Fibroblast of lung (primary cell): ENCODE measurements around the gene NAGPA. TPM values are rescaled to one million over a fixed set of nuclear protein-coding genes. Genes with fewer than 3 reads are reported as not detected.

Experiments
- DNase-seq, 2 donors: peaks; one replicate each; pipeline versions ENCODE4 v3.0.0 to v3.0.0-alpha.2; 2010; ENCODE audit warnings: low read depth in 2 of 2
- H2AFZ ChIP-seq: 2 replicates; pipeline ENCODE4 v1.5.1; 2012; ENCODE audit warnings: low read length, control low read depth, inconsistent platforms
- H3K27ac ChIP-seq: 2 replicates; pipeline ENCODE4 v1.5.1; 2011; ENCODE audit warnings: low read length, control low read depth; ENCODE audit not compliant: insufficient read depth
- H3K27me3 ChIP-seq: 2 replicates; pipeline ENCODE4 v1.5.1; 2011; ENCODE audit warnings: mild to moderate bottlenecking, low read length; ENCODE audit not compliant: control insufficient read depth, insufficient read depth
- H3K36me3 ChIP-seq: 2 replicates; pipeline ENCODE4 v1.5.1; 2011; ENCODE audit warnings: low read length; ENCODE audit not compliant: control insufficient read depth, insufficient read depth
- H3K4me1 ChIP-seq: 2 replicates; pipeline ENCODE4 v1.5.1; 2011; ENCODE audit warnings: low read length; ENCODE audit not compliant: control insufficient read depth, insufficient read depth; ENCODE audit errors: extremely low read depth
- H3K4me2 ChIP-seq: 2 replicates; pipeline ENCODE4 v1.5.1; 2011; ENCODE audit warnings: low read length, control low read depth; ENCODE audit not compliant: insufficient read depth; ENCODE audit errors: extremely low read depth
- H3K4me3 ChIP-seq, 4 experiments: fragments of 200-600 bp in 1 of 4; sonication (generic) in 1 of 4; replicated peaks in 1 of 4; 2 replicates each; pipeline ENCODE4 v1.5.1; 2011 to 2016; ENCODE audit warnings: low read length in 4 of 4, low read depth in 3 of 4, mild to moderate bottlenecking in 3 of 4, control low read depth in 2 of 4, inconsistent platforms in 1 of 4, mixed read lengths in 1 of 4; ENCODE audit not compliant: insufficient read depth in 1 of 4; ENCODE audit errors: control extremely low read depth in 1 of 4
- H3K79me2 ChIP-seq: 2 replicates; pipeline ENCODE4 v1.5.1; 2012; ENCODE audit warnings: mild to moderate bottlenecking, low read length, inconsistent platforms; ENCODE audit not compliant: control insufficient read depth, insufficient read depth
- H3K9ac ChIP-seq: 2 replicates; pipeline ENCODE4 v1.5.1; 2011; ENCODE audit warnings: mild to moderate bottlenecking, low read length, control low read depth; ENCODE audit not compliant: insufficient read depth
- H3K9me3 ChIP-seq: 2 replicates; pipeline ENCODE4 v1.5.1; 2012; ENCODE audit warnings: low read depth, low read length; ENCODE audit not compliant: control insufficient read depth, insufficient read depth
- H4K20me1 ChIP-seq: 2 replicates; pipeline ENCODE4 v1.5.1; 2011; ENCODE audit warnings: low read length; ENCODE audit not compliant: control insufficient read depth, insufficient read depth; ENCODE audit errors: extremely low read depth
- EZH2 ChIP-seq: IDR thresholded peaks from 2 replicates; pipeline ENCODE4 v1.5.1; 2012; ENCODE audit warnings: low read length, control low read depth, mild to moderate bottlenecking; ENCODE audit errors: missing control alignments
- polyA plus RNA-seq, 2 donors: library from polyadenylated mRNA; depleted of rRNA in 1 of 2; stranded (reverse) in 1 of 2; unstranded in 1 of 2; fragments of >200 nt; gene quantifications; 2 replicates each; pipeline ENCODE4 v1.2.1, GENCODE V29; 2011 to 2012; ENCODE audit warnings: missing spikeins in 1 of 2
- total RNA-seq: library from RNA; depleted of rRNA; stranded (reverse); fragments of >200 nt; gene quantifications from 2 replicates; pipeline ENCODE4 v1.2.1, GENCODE V29; 2014
- TF ChIP-seq, protein P1 (sequence below), 2 donors: IDR thresholded peaks in 1 of 2; conservative IDR thresholded peaks in 1 of 2; 1 replicate in 1 of 2; 2 replicates in 1 of 2; pipeline ENCODE4 v1.5.1; 2011 to 2012; ENCODE audit warnings: low read length in 2 of 2, control low read depth in 1 of 2, inconsistent platforms in 1 of 2, low read depth in 1 of 2, mild to moderate bottlenecking in 1 of 2

Gene NAGPA
- total and polyA plus RNA-seq, 2 donors (not counting 1 experiment from before 2014, with no cell fraction given) = 9.7 to 17.7 TPM

DNA sequence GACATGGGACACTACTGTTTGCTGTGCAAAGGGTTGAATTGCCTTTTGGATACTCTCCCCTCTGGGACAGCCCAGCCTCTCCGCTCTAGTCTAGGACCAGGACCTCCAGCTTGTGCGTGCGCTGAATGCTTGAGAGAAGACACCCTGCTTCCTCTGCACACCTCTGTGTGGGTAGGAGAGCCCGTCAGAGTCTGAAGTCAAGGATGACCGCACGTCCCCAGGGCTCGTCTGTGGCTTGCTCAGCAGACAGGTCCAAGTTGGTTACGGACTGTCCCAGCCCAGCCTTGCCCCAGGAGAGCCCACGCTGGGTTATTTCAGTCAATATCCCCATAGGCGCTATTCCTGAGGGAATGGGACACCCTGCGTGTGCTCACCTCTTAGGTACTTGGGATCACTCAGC, 28.3 kb upstream of the NAGPA start:
- H4K20me1 ChIP-seq = no peaks in the 10 kb centered on the region
- H3K9me3 ChIP-seq = no peaks in the 10 kb centered on the region
- no peak overlapping the region for H2AFZ ChIP-seq
- no peak for DNase-seq
- no peaks in the 10 kb centered on the region for H3K4me1 ChIP-seq
- TF ChIP-seq EZH2 = no peak
- TF ChIP-seq, protein P1, sequence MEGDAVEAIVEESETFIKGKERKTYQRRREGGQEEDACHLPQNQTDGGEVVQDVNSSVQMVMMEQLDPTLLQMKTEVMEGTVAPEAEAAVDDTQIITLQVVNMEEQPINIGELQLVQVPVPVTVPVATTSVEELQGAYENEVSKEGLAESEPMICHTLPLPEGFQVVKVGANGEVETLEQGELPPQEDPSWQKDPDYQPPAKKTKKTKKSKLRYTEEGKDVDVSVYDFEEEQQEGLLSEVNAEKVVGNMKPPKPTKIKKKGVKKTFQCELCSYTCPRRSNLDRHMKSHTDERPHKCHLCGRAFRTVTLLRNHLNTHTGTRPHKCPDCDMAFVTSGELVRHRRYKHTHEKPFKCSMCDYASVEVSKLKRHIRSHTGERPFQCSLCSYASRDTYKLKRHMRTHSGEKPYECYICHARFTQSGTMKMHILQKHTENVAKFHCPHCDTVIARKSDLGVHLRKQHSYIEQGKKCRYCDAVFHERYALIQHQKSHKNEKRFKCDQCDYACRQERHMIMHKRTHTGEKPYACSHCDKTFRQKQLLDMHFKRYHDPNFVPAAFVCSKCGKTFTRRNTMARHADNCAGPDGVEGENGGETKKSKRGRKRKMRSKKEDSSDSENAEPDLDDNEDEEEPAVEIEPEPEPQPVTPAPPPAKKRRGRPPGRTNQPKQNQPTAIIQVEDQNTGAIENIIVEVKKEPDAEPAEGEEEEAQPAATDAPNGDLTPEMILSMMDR (conservative IDR thresholded peaks at IDR 0.05 in 1 of 2, IDR thresholded peaks at IDR 0.05 in 1 of 2; ENCODE audit: low read depth in 1 of 2, low read length in 2 of 2) = no peak
- H3K9ac ChIP-seq = no peak overlapping the region
- H3K36me3 ChIP-seq = no peaks in the 10 kb centered on the region
- H3K27ac ChIP-seq = no peak overlapping the region
- H3K27me3 ChIP-seq = peaks cover 12% of the 10 kb centered on the region
- H3K79me2 ChIP-seq = no peaks in the 10 kb centered on the region
- H3K4me3 ChIP-seq = no peak overlapping the region
- H3K4me2 ChIP-seq = no peak overlapping the region

DNA sequence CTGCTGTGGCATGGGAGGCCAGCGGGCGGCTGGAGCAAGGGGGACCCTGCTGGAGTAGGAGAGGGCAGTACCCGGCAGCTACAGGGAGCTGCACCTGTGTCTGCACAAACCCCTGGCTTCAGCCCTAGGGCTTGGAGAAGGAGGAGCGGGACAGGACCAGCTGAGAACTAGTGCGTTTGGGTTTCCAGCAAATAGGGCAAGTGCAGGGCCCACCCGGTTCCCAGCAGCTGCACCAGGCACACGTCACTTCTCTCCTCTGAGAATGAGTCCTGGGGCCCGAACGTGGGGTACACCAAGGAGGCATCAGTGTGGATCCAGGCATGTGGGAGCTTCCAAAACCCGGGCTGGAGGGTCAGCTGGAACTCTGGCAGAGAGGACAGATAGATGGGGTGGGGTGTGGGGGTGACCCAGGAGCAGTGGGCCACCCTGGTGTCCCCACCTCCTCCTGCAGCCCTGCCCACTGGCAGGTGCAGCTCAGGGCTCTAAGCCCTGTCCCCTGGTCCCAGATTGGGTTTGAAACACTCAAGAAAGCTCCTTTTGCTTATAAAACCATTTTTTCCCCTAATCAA, 26.4 kb upstream of the NAGPA start:
- no peaks in the 10 kb centered on the region for H3K79me2 ChIP-seq
- TF ChIP-seq EZH2 = no peak
- TF ChIP-seq, protein P1 (conservative IDR thresholded peaks at IDR 0.05 in 1 of 2, IDR thresholded peaks at IDR 0.05 in 1 of 2; ENCODE audit: low read depth in 1 of 2, low read length in 2 of 2) = no peak
- no peak overlapping the region for H3K27ac ChIP-seq
- no peak overlapping the region for H3K4me3 ChIP-seq
- no peak overlapping the region for H2AFZ ChIP-seq
- no peak overlapping the region for H3K4me2 ChIP-seq
- H4K20me1 ChIP-seq = no peaks in the 10 kb centered on the region
- no peaks in the 10 kb centered on the region for H3K9me3 ChIP-seq
- no peaks in the 10 kb centered on the region for H3K36me3 ChIP-seq
- no peaks in the 10 kb centered on the region for H3K4me1 ChIP-seq
- H3K9ac ChIP-seq = no peak overlapping the region
- H3K27me3 ChIP-seq = peaks cover 9% of the 10 kb centered on the region
- no peak for DNase-seq

DNA sequence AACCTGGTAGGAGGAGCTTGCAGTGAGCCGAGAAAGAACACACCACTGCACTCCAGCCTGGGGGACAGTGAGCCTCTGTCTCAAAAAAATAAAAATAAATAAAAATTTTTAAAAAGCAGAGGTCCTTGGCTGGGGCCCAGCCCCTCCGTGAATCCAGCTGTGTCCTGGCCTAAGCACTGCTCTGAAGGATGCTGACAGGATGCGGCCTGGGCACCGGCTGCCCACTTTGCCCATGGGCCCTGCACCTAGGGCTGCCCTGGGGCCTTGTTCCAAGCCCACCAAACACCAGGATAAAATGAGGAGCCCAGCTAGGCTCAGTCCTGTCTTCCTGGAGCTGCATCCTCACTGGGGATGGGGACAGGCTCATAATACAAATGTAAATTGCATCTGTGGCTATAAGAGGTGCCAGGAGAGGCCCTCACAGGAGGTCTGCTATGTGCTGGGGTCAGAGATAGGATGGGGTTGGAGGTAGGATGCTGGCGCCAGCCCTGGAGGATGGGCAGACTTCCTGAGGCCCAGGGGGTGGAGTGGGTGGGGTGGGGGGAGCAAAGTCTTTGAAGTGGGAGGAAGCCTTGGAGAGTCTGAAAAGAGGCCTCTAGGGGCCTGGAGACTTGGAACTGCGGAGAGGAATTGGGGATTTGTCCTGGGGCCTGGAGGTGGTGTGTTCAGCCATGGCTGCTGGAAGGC, 25.8 kb upstream of the NAGPA start:
- no peak overlapping the region for H3K27ac ChIP-seq
- H4K20me1 ChIP-seq = no peaks in the 10 kb centered on the region
- H3K4me2 ChIP-seq = no peak overlapping the region
- DNase-seq = no peak
- H3K79me2 ChIP-seq = no peaks in the 10 kb centered on the region
- no peak overlapping the region for H3K4me3 ChIP-seq
- H3K4me1 ChIP-seq = no peaks in the 10 kb centered on the region
- no peak overlapping the region for H2AFZ ChIP-seq
- H3K9ac ChIP-seq = no peak overlapping the region
- TF ChIP-seq, protein P1 (conservative IDR thresholded peaks at IDR 0.05 in 1 of 2, IDR thresholded peaks at IDR 0.05 in 1 of 2; ENCODE audit: low read depth in 1 of 2, low read length in 2 of 2) = no peak
- TF ChIP-seq EZH2 = no peak
- peaks cover 3% of the 10 kb centered on the region for H3K27me3 ChIP-seq
- no peaks in the 10 kb centered on the region for H3K9me3 ChIP-seq
- no peaks in the 10 kb centered on the region for H3K36me3 ChIP-seq
